Neural progenitor cell (in vitro differentiated cells): ENCODE results near the gene RASA2.
"Not testable (repeated sequence)": the region's sequence is repeated elsewhere in the genome, so short reads cannot be mapped to it uniquely, and the experiment has no call there.

Experiments used
- CTCF ChIP-seq: fragments of 200-600 bp; sonication (generic); IDR thresholded peaks from 2 replicates; pipeline ENCODE4 v1.5.1; 2017; ENCODE audit warnings: antibody characterized with exemption, mild to moderate bottlenecking
- EZH2 ChIP-seq: fragments of 200-600 bp; sonication (generic); IDR thresholded peaks from 2 replicates; pipeline ENCODE4 v1.6.1; 2017; ENCODE audit warnings: antibody characterized with exemption, mild to moderate bottlenecking, moderate library complexity
- EZH2phosphoT487 ChIP-seq: fragments of 200-600 bp; sonication (generic); IDR thresholded peaks from 2 replicates; pipeline ENCODE4 v1.6.1; 2017; ENCODE audit warnings: antibody characterized with exemption

GRCh38 chr3:141497589-141497988 is 10.8 kb downstream of the RASA2 start:
- not testable (repeated sequence) for TF ChIP-seq CTCF, EZH2, EZH2phosphoT487
